ENCODE results near the gene ANKS6. TPM values are rescaled to one million over a fixed set of nuclear protein-coding genes. Genes with fewer than 3 reads are reported as not detected.
A peak's percentile ranks its signal among the peaks of the same experiment; 100 is the strongest.

ANKS6 gene
- total and polyA plus RNA-seq, 9 of the 15 experiments (the other 6 are each of a cell fraction or from before 2014, with no cell fraction given), result 9.9 to 74.5 (median 36.9) TPM

DNA sequence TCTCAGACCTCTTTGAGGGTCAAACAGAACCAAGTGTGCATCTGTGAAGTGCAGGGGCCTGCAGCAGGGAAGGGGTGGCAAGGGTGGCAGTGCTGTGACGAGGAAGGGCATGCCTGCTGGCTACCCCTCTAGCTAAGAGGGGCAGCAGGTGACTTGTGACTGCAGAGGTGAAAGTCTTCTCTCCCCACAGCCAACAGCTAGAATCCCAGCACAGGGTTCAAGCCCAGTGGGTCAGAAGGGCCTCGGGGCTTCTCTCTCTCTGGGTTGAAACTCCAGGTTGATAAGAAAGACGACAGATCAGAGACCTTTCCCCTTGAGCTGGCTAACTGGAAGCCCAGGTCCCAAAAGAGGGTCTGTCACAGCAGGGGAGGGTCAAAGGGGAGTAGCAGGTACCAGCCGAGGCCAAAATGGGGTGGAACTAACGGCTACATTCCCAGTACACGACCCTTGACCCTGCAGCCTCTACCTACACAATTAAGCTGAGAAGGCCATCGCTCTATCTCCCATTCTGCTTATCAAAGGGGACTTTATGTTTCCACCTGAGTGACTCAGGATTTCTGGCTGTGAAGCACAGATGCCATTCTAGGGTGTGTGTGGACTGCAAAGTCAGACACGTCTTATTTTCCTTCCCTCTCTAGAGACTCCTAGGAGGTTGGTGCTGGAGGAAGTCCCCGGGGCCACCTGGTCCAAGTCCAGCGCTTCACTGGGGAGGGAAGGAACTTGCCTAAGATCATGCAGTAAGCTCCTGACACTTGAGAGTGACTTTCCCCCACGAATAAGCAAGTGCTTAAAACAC lies 14.6 kb downstream of the ANKS6 start:
- POLR2A ChIA-PET, result interaction anchor here (1.1 kb wide), 1 partner anchor 40 kb away, joined by 3 read pairs; no protein-coding TSS in a partner anchor
- in situ Hi-C loops (cut with MboI), result loop anchor here (25.0 kb wide), 1 partner anchor 869 kb away; the partner anchor contains the start of gene TRMO
- 0 out of 2 replicates have a peak overlapping the region, but pooled peaks have one; percentile 12 for H3K4me2 ChIP-seq (ENCODE audit: insufficient read depth, low read length)
- WGBS (ENCODE audit: insufficient coverage, low coverage, missing lambda C conversion rate), result 43% methylated on average over 11 of the region's 11 CpGs
- DNase-seq (ENCODE audit: extremely low read depth in 1 of 4, low spot score in 3 of 4) (peak in 3 of 4 experiments; percentile 36 to 42 (median 41)), ATAC-seq (peak; percentile 72), FAIRE-seq (peak; percentile 52)
- no peak overlapping the region for H3K27ac ChIP-seq (ENCODE audit: extremely low read depth, low read depth, low read length)
- H4K20me1 ChIP-seq (replicated peaks; ENCODE audit: control insufficient read depth, insufficient read depth, low read length), result peaks cover 9% of the 10 kb centered on the region; the same call in 1 of the 2 replicates
- H3K4me1 ChIP-seq (replicated peaks in 1 of 2; ENCODE audit: control insufficient read depth in 2 of 2, insufficient read depth in 2 of 2, low read length in 2 of 2), result peaks cover 9 to 12% of the 10 kb centered on the region in 2 experiments; a peak in 4 of 5 replicates
- no peak overlapping the region for H2AFZ ChIP-seq (ENCODE audit: low read depth, low read length)
- H3K27me3 ChIP-seq (ENCODE audit: control insufficient read depth in 2 of 2, insufficient read depth in 2 of 2, low read length in 2 of 2), result no peaks in the 10 kb centered on the region
- no peak overlapping the region for H3K4me3 ChIP-seq
- CTCF ChIA-PET (ENCODE audit: low intra/inter-chr PET ratio), result interaction anchor here (1.2 kb wide), 1 partner anchor 10 kb away, joined by 4 read pairs; no protein-coding TSS in a partner anchor
- H3K9me1 ChIP-seq (ENCODE audit: control insufficient read depth, insufficient read depth, low read length), result no peaks in the 10 kb centered on the region
- intact Hi-C loops (cut with micrococcal nuclease), result no loop called here
- BruUV-seq (replicated peaks), result no TSS peak
- peaks cover 77% of the 10 kb centered on the region for H3K36me3 ChIP-seq (ENCODE audit: control insufficient read depth, insufficient read depth, low read length)
- 0 out of 4 replicates have a peak overlapping the region, but pooled peaks of 1 of the 2 experiments have one; percentile 30 for H3K9ac ChIP-seq (ENCODE audit: insufficient read depth in 1 of 2, low read depth in 2 of 2, low read length in 2 of 2)
- no peaks in the 10 kb centered on the region for H3K79me2 ChIP-seq (ENCODE audit: control insufficient read depth, insufficient read depth, low read length)
- no peaks in the 10 kb centered on the region for H3K9me3 ChIP-seq (replicated peaks; ENCODE audit: control insufficient read depth, insufficient read depth, low read depth, low read length)
- peak; percentile 79 for TF ChIP-seq KLF1 (tag; IDR thresholded peaks at IDR 0.05)
- TF ChIP-seq ZNF316 (IDR thresholded peaks at IDR 0.05), result peak; percentile 37
- TF ChIP-seq ZFP36 (IDR thresholded peaks at IDR 0.05; ENCODE audit: low read depth, low read length, partially characterized antibody), result no peak
- 0 out of 2 replicates have a peak, but pooled peaks have one; percentile 21 for TF ChIP-seq CTBP1 (IDR thresholded peaks at IDR 0.05; ENCODE audit: borderline replicate concordance)
- no peak for TF ChIP-seq SNRNP70 (optimal IDR thresholded peaks at IDR 0.05; ENCODE audit: low read depth, low read length)
- no peak for TF ChIP-seq SIN3B (IDR thresholded peaks at IDR 0.05; ENCODE audit: low read depth)
- no peak for TF ChIP-seq NR4A1 (CRISPR knock-in tag; IDR thresholded peaks at IDR 0.05)
- TF ChIP-seq NR4A1 (tag; IDR thresholded peaks at IDR 0.05), result no peak
- peak; percentile 40; the same call in 1 of the 2 replicates for TF ChIP-seq NFE2 (IDR thresholded peaks at IDR 0.05; ENCODE audit: low read depth)
- peak; percentile 42; the same call in 1 of the 2 replicates for TF ChIP-seq NR2C1 (IDR thresholded peaks at IDR 0.05)
- peak; percentile 27; the same call in 1 of the 2 replicates for TF ChIP-seq NR2C1 (tag; IDR thresholded peaks at IDR 0.05)
- TF ChIP-seq HNRNPK (IDR thresholded peaks at IDR 0.05; ENCODE audit: low read depth, low read length, poor library complexity, severe bottlenecking), result no peak
- TF ChIP-seq TARDBP (IDR thresholded peaks at IDR 0.05), result no peak
- TF ChIP-seq, protein P1, sequence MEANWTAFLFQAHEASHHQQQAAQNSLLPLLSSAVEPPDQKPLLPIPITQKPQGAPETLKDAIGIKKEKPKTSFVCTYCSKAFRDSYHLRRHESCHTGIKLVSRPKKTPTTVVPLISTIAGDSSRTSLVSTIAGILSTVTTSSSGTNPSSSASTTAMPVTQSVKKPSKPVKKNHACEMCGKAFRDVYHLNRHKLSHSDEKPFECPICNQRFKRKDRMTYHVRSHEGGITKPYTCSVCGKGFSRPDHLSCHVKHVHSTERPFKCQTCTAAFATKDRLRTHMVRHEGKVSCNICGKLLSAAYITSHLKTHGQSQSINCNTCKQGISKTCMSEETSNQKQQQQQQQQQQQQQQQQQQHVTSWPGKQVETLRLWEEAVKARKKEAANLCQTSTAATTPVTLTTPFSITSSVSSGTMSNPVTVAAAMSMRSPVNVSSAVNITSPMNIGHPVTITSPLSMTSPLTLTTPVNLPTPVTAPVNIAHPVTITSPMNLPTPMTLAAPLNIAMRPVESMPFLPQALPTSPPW (CRISPR knock-in tag; IDR thresholded peaks at IDR 0.05), result no peak
- 0 out of 2 replicates have a peak, but pooled peaks have one; percentile 30 for TF ChIP-seq ARID1B (IDR thresholded peaks at IDR 0.05)
- TF ChIP-seq MECOM (CRISPR knock-in tag; IDR thresholded peaks at IDR 0.05), result no peak
- no peak for TF ChIP-seq TAF9B (IDR thresholded peaks at IDR 0.05; ENCODE audit: partially characterized antibody)
- no peak for TF ChIP-seq U2AF2 (optimal IDR thresholded peaks at IDR 0.05; ENCODE audit: low read depth, low read length)
- TF ChIP-seq, protein P2, sequence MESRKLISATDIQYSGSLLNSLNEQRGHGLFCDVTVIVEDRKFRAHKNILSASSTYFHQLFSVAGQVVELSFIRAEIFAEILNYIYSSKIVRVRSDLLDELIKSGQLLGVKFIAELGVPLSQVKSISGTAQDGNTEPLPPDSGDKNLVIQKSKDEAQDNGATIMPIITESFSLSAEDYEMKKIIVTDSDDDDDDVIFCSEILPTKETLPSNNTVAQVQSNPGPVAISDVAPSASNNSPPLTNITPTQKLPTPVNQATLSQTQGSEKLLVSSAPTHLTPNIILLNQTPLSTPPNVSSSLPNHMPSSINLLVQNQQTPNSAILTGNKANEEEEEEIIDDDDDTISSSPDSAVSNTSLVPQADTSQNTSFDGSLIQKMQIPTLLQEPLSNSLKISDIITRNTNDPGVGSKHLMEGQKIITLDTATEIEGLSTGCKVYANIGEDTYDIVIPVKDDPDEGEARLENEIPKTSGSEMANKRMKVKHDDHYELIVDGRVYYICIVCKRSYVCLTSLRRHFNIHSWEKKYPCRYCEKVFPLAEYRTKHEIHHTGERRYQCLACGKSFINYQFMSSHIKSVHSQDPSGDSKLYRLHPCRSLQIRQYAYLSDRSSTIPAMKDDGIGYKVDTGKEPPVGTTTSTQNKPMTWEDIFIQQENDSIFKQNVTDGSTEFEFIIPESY (CRISPR knock-in tag; IDR thresholded peaks at IDR 0.05), result no peak

All from K562 (cell line).